Stimulated activated CD4-positive, alpha-beta T cell treated with anti-CD3 and anti-CD28 coated beads, Interleukin-2, amount 100 ng/mL, for 48 hours (primary cell): ENCODE data around the gene DNAJC8.

ENCODE experiments used
- DNase-seq, 2 donors: peaks; one replicate each; pipeline ENCODE4 v3.0.0-alpha.2; 2020

The DNAJC8 gene

GRCh38 chr1:28170001-28170596 is 62.7 kb downstream of the DNAJC8 start:
- DNase-seq = no peak

- no peak for DNase-seq
Observed at GRCh38 chr1:28163496-28164161, 69.2 kb downstream of the DNAJC8 start.

- DNase-seq = no peak
Observed at GRCh38 chr1:28162151-28162550, 70.7 kb downstream of the DNAJC8 start.

- DNase-seq = no peak
Observed at GRCh38 chr1:28161751-28162150, 71.1 kb downstream of the DNAJC8 start.

GRCh38 chr1:28160782-28161266 is 72.0 kb downstream of the DNAJC8 start:
- no peak for DNase-seq

GRCh38 chr1:28159680-28160079 is 73.1 kb downstream of the DNAJC8 start:
- no peak for DNase-seq

GRCh38 chr1:28159243-28159642 is 73.6 kb downstream of the DNAJC8 start:
- no peak for DNase-seq

- no peak for DNase-seq
Observed at GRCh38 chr1:28157894-28158293, 74.9 kb downstream of the DNAJC8 start.

- no peak for DNase-seq
Observed at GRCh38 chr1:28156821-28157220, 76.0 kb downstream of the DNAJC8 start.

- no peak for DNase-seq
Observed at GRCh38 chr1:28155628-28156027, 77.2 kb downstream of the DNAJC8 start.

GRCh38 chr1:28154078-28154594 is 78.7 kb downstream of the DNAJC8 start:
- DNase-seq = no peak
